NOMO-1 (cell line): ENCODE data around the gene SCML2.
"Not testable (repeated sequence)": the region's sequence is repeated elsewhere in the genome, so short reads cannot be mapped to it uniquely, and the experiment has no call there.

Source experiments
- DNase-seq, 2 experiments: peaks; one replicate each; lab custom pipeline; 2025; ENCODE audit not compliant: unreplicated experiment in 2 of 2; lab: John Stamatoyannopoulos, UW

Gene SCML2

GRCh38 chrX:18272222-18272621 is 82.3 kb downstream of the SCML2 start:
- no peak for DNase-seq

DNA sequence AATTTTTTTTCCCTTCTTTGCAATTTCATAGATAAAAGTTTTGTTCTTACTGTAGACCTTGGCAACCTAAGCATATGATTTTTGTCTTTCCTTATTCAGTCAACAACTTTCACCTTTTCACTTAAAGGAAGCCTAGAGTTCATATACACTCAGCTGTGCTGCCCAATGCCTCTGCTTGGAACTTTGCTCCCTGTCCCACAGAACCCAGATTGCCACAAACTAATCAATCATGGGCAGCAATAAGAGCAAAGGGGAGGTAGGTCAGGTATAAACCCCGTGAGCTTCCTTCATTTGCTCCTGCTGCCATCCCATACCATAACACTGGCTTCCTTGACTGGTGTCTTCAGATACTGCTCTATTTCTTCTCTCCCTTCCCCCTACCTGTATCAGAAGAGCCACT is 82.8 kb downstream of the SCML2 start:
- DNase-seq: no peak

DNA sequence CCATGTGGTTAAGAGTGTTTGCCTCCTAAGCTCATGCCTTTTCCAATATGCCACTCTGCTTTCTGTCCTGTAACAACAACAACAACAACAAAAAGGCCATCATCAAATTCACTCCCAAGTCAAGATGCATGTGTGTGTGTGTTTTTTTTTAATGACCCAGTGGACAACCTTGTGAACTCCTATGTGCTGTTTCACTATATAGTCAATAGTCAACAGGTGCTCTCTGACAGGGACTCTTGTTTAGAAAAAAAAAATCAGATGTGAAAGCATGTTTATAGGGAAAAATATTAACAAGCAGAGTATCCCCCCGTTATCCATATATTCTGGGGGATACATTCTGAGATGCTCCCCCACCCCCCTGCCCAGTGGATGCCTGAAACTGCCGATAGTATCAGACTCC is 83.2 kb downstream of the SCML2 start:
- DNase-seq: no peak

GRCh38 chrX:18255059-18255458 is 99.4 kb downstream of the SCML2 start:
- no peak for DNase-seq

DNA sequence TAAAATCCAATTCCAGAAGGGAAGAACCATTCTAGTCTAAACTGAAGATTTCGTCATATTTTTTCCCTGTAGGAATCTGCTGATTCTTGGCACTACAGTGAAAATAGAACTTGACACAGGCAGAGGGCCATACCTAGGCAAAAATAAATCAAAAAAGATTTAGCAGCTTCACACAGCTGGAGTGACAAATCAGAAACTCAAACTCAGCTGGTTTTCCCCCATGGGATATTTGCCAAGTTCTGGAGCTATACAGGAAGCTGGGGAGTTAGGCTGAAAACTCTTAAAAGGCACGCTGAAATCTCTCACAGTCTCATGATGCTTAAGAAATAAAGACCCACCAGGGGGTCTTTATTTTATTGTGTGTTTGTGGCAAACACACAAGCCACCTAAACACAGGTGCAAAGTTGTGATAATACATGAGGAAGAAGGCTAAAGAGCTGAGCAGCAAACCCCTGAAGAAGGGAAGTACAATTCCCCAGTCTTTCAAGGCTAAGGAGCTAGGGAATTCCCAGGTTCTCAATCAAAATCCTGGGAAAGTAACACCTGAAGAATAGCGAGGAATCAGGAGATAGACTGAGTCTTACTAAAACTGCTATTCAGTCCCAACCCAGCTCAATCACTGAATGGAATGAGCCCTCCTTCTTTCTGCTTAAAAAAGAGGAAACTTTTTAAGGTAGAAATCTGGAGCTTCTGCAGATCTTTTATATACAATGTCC is 101.7 kb downstream of the SCML2 start:
- DNase-seq: no peak

GRCh38 chrX:18229646-18230045 is 124.8 kb downstream of the SCML2 start:
- not testable (repeated sequence) for DNase-seq

DNA sequence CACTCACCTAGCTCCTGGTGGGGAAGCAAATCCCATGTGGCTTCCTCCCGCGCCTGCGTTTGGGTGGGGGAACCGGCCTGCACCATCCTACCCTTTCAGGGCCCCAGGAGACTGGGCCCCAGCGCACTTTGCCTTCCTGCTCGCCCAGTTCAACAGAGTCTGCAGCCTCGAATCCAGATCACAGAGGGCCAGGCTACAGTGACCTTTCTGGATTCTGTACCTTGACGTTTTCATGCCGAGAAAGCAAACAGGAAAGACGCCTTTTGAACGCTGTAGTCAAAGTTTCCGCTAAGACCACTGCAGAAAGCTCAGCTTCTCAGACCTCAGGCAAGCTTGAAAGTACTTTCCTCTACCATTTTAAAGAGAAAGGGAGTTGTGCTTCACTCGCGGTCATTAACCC is 126.4 kb downstream of the SCML2 start:
- DNase-seq: no peak

GRCh38 chrX:18227458-18227857 is 127.0 kb downstream of the SCML2 start:
- DNase-seq: no peak

- no peak for DNase-seq
These were observed 133.7 kb downstream of the SCML2 start, which contains the start of gene BEND2 for GRCh38 chrX:18220786-18221185. Gene BEND2, minus strand, starts transcription at chrX:18220886. Its CDS starts 136 bp downstream, at chrX:18220750.

- DNase-seq: no peak
These were observed 144.0 kb downstream of the SCML2 start for GRCh38 chrX:18210470-18210869.

GRCh38 chrX:18206657-18207056 is 147.8 kb downstream of the SCML2 start:
- no peak for DNase-seq

DNA sequence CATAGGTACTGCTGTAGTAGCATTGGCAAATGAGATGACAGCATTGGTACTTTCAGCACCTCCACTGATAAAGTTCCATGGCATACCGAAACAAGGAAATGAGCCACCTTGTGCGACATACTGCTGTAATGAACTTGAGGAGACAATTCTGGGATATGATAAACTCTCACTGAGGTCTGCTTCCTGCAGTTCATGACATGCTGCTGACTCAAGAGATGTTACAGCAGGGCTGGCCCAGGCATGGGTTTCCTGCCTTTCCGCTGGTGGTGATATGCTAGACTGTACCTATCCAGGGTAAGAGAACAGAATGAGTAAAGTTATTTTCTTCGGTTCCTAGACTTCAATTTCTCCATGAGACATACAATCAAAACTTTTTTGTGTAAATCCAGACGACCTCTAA is 150.9 kb downstream of the SCML2 start:
- no peak for DNase-seq

DNA sequence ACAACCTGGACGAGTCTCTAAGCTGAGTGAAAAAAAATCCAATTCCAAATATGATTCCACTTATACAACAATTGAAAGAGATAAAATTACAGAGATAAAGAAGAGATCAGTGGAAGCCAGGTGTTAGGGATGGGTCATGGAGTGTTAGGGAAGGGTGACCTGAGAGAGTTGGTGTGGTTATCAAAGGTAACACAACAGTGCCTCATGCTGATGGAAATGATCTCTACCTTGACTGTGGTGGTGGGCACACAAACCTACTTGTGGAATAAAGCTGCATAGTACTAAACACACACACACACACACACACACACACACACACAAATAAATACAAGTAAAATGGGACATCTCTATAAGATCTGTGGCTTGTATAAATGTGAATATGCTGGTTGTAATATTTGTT is 159.8 kb downstream of the SCML2 start:
- no peak for DNase-seq
